ENCODE measurements around the gene TRAPPC11.

DNA sequence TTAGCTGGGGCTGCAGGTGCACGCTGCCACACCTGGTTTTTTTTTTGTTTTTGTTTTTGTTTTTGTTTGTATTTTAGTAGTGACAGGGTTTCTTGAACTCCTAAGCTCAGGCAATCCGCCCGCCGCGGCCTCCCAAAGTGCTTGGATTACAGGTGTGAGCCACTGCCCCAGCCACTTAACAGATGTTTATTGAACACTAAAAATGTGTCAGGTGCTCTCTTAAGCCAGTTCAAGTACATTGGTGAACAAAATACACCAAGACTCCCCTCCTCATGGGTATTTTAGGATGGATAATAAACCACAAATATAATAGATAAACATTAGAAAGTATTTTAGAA, 69.9 kb downstream of the TRAPPC11 start:
- TF ChIP-seq GATA2 (IDR thresholded peaks at IDR 0.05; ENCODE audit: low read depth, low read length) (no peak), GATA3 (IDR thresholded peaks at IDR 0.05; ENCODE audit: low read depth, low read length) (no peak)

Data from SH-SY5Y (cell line).